GM23338 (cell line): ENCODE measurements around the gene IMPG2. TPM values are rescaled to one million over a fixed set of nuclear protein-coding genes. Genes with fewer than 3 reads are reported as not detected.

Source experiments
- ATAC-seq: fragments of 200-7000 bp; cut with Tn5 transposase; 3 replicates; pipeline ENCODE4 v1.9.1; 2020
- DNase-seq: peaks from one replicate; pipeline ENCODE4 v3.0.0-alpha.2; 2015; ENCODE audit warnings: low spot score
- H2AFZ ChIP-seq: fragments of 200-600 bp; sonication (generic); 2 replicates; pipeline ENCODE4 v1.8.0; 2016; ENCODE audit warnings: antibody characterized with exemption, mild to moderate bottlenecking, moderate library complexity
- H3F3A ChIP-seq: fragments of 200-600 bp; sonication (generic); replicated peaks from 2 replicates; pipeline ENCODE4 v1.8.0; 2017; ENCODE audit warnings: antibody characterized with exemption, mixed run types, low read depth
- H3K27ac ChIP-seq: fragments of 200-600 bp; sonication (generic); 2 replicates; pipeline ENCODE4 v1.6.1; 2016; ENCODE audit warnings: low read depth
- H3K27me3 ChIP-seq: fragments of 200-600 bp; sonication (generic); 2 replicates; pipeline ENCODE4 v1.8.0; 2016; ENCODE audit warnings: mild to moderate bottlenecking, mixed run types, moderate library complexity; ENCODE audit not compliant: insufficient read depth
- H3K36me3 ChIP-seq: fragments of 200-600 bp; sonication (generic); 2 replicates; pipeline ENCODE4 v1.8.0; 2016; ENCODE audit warnings: mild to moderate bottlenecking; ENCODE audit not compliant: insufficient read depth
- H3K4me1 ChIP-seq: fragments of 200-600 bp; sonication (generic); 2 replicates; pipeline ENCODE4 v1.8.0; 2016; ENCODE audit warnings: mild to moderate bottlenecking, moderate library complexity; ENCODE audit not compliant: insufficient read depth
- H3K4me2 ChIP-seq: fragments of 200-600 bp; sonication (generic); 2 replicates; pipeline ENCODE4 v1.7.1; 2017; ENCODE audit warnings: mixed run types
- H3K4me3 ChIP-seq: fragments of 200-600 bp; sonication (generic); 2 replicates; pipeline ENCODE4 v1.6.1; 2016; ENCODE audit warnings: mixed run types
- H3K79me2 ChIP-seq: fragments of 200-600 bp; sonication (generic); replicated peaks from 2 replicates; pipeline ENCODE4 v1.8.0; 2017; ENCODE audit warnings: mild to moderate bottlenecking; ENCODE audit not compliant: insufficient read depth
- H3K9me2 ChIP-seq: fragments of 200-600 bp; sonication (generic); 2 replicates; pipeline ENCODE4 v1.8.0; 2017; ENCODE audit not compliant: insufficient read depth
- H4K20me1 ChIP-seq: fragments of 200-600 bp; sonication (generic); replicated peaks from 2 replicates; pipeline ENCODE4 v1.8.0; 2017; ENCODE audit warnings: mild to moderate bottlenecking; ENCODE audit not compliant: insufficient read depth
- H3K27ac Mint-ChIP-seq: 2 replicates; pipeline ENCODE4 v1.8.0; 2020; ENCODE audit warnings: inconsistent platforms, mild to moderate bottlenecking, moderate library complexity, mixed read lengths
- H3K27me3 Mint-ChIP-seq: 3 replicates; pipeline ENCODE4 v1.8.0; 2022; ENCODE audit warnings: low read depth, mild to moderate bottlenecking, moderate library complexity, mixed read lengths, inconsistent platforms; ENCODE audit not compliant: insufficient read depth, poor library complexity
- H3K36me3 Mint-ChIP-seq: 3 replicates; pipeline ENCODE4 v1.8.0; 2021; ENCODE audit warnings: low read depth, mild to moderate bottlenecking, inconsistent platforms, moderate library complexity, mixed read lengths
- H3K4me1 Mint-ChIP-seq: 3 replicates; pipeline ENCODE4 v1.8.0; 2020; ENCODE audit warnings: mild to moderate bottlenecking, inconsistent platforms, mixed read lengths
- H3K4me3 Mint-ChIP-seq: 3 replicates; pipeline ENCODE4 v1.8.0; 2021; ENCODE audit warnings: moderate library complexity, mild to moderate bottlenecking, inconsistent platforms, mixed read lengths
- H3K9me3 Mint-ChIP-seq: 3 replicates; pipeline ENCODE4 v1.8.0; 2020; ENCODE audit warnings: moderate library complexity, mild to moderate bottlenecking, inconsistent platforms, mixed read lengths
- CREB1 ChIP-seq: fragments of 250-450 bp; sonication (Bioruptor Pico); IDR thresholded peaks from 2 replicates; pipeline ENCODE4 v1.5.0; 2020; ENCODE audit warnings: low read depth, mild to moderate bottlenecking, moderate library complexity
- EZH2 ChIP-seq: fragments of 200-600 bp; sonication (generic); IDR thresholded peaks from one replicate; pipeline ENCODE4 v1.8.0; 2017; ENCODE audit warnings: antibody characterized with exemption, mild to moderate bottlenecking, low read depth; ENCODE audit not compliant: unreplicated experiment
- EZH2phosphoT487 ChIP-seq: fragments of 200-600 bp; sonication (generic); IDR thresholded peaks from one replicate; pipeline ENCODE4 v1.8.1; 2018; ENCODE audit warnings: antibody characterized with exemption; ENCODE audit not compliant: unreplicated experiment
- JUNB ChIP-seq: IDR thresholded peaks from one replicate; pipeline ENCODE4 v1.6.1; 2016; ENCODE audit warnings: antibody characterized with exemption; ENCODE audit not compliant: unreplicated experiment
- NANOG ChIP-seq: IDR thresholded peaks from 2 replicates; pipeline ENCODE4 v1.6.1; 2016; ENCODE audit warnings: antibody characterized with exemption, borderline replicate concordance
- POLR2AphosphoS5 ChIP-seq: IDR thresholded peaks from 2 replicates; pipeline ENCODE4 v1.6.1; 2016; ENCODE audit warnings: antibody characterized with exemption, low read depth
- STAT1 ChIP-seq: IDR thresholded peaks from one replicate; pipeline ENCODE4 v1.6.1; 2016; ENCODE audit warnings: antibody characterized with exemption; ENCODE audit not compliant: unreplicated experiment
- ZNF114 ChIP-seq: fragments of 250-450 bp; sonication (Bioruptor Pico); IDR thresholded peaks from 2 replicates; pipeline ENCODE4 v1.5.0; 2020; ENCODE audit warnings: mild to moderate bottlenecking, moderate library complexity
- ZNF331 ChIP-seq: fragments of 250-450 bp; sonication (Bioruptor Pico); IDR thresholded peaks from 2 replicates; pipeline ENCODE4 v1.5.0; 2020; ENCODE audit warnings: low read depth, mild to moderate bottlenecking, moderate library complexity
- polyA plus RNA-seq: library from polyadenylated mRNA; unstranded; fragments of >200 nt; fragmentation: Nextera tagmentation; extraction: Ambion mirVana; gene quantifications from 2 replicates; pipeline ENCODE4 v1.2.1, GENCODE V29; 2016
- total RNA-seq: library from RNA; depleted of rRNA; stranded (reverse); fragments of >200 nt; shearing (Covaris generic); gene quantifications from 2 replicates; pipeline ENCODE4 v1.2.3, GENCODE V29; 2014
- TF ChIP-seq, protein P1 (sequence below): fragments of 250-450 bp; sonication (Bioruptor Pico); IDR thresholded peaks from 2 replicates; pipeline ENCODE4 v1.5.0; 2020; ENCODE audit warnings: mild to moderate bottlenecking, moderate library complexity
- TF ChIP-seq, protein P2 (sequence below): IDR thresholded peaks from 2 replicates; pipeline ENCODE4 v1.6.1; 2016; ENCODE audit warnings: antibody characterized with exemption
- TF ChIP-seq, protein P3 (sequence below): IDR thresholded peaks from one replicate; pipeline ENCODE4 v1.6.1; 2018; ENCODE audit warnings: antibody characterized with exemption; ENCODE audit not compliant: unreplicated experiment
- TF ChIP-seq, protein P4 (sequence below), 2 experiments: fragments of 200-600 bp in 1 of 2; sonication (generic) in 1 of 2; conservative IDR thresholded peaks; 2 replicates each; pipeline versions ENCODE4 v1.5.1 to v1.6.1; 2016 to 2017; ENCODE audit warnings: antibody characterized with exemption in 2 of 2, low read depth in 2 of 2, mild to moderate bottlenecking in 2 of 2, moderate library complexity in 1 of 2

Gene IMPG2
- total and polyA plus RNA-seq, 2 experiments from 2014 or later: not detected

DNA sequence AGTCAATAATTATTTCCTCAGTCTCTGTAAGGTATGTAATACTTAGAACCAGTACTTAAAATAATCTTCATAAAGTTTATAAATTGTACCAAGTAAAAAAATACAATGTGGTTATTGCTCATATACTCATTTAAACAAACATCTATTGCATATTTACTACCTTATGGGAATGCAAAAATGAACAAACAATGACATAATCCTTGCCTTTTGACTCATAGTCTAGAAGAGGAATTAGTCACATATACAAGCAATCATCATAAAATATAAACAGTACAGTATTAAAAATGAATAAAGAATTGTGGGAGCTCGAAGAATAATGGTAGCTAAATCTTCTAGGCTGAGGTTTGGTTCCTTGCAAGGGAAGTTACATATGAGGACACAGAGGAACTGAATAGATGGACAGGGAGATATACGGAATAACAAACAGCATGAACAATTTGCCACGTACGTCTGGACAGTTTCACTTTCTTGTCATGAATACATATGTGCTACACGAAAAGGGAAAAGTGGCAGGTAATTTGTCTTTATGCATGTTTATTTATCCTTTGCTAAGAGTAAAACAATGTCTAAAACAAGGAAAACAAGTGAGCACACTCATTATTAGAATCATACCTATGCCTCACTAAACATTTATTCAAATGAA lies 17.2 kb downstream of the IMPG2 start:
- no peaks in the 10 kb centered on the region for H3K4me1 ChIP-seq
- no peak overlapping the region for H3K27ac ChIP-seq
- no peaks in the 10 kb centered on the region for H3K9me2 ChIP-seq
- no peaks in the 10 kb centered on the region for H3K27me3 ChIP-seq
- DNase-seq: no peak
- H4K20me1 ChIP-seq: no peaks in the 10 kb centered on the region
- Mint-ChIP-seq H3K4me1 (no peaks in the 10 kb centered on the region), H3K4me3 (no peak overlapping the region), H3K9me3 (peaks cover 18% of the 10 kb centered on the region), H3K27me3 (peaks cover 3% of the 10 kb centered on the region), H3K36me3 (peaks cover 10% of the 10 kb centered on the region), H3K27ac (no peak overlapping the region)
- TF ChIP-seq ZNF114 (CRISPR knock-in tag) (no peak), EZH2phosphoT487 (no peak), STAT1 (no peak), POLR2AphosphoS5 (no peak), CREB1 (CRISPR knock-in tag) (no peak), ZNF331 (CRISPR knock-in tag) (no peak), EZH2 (no peak), NANOG (no peak), JUNB (no peak)
- TF ChIP-seq, protein P1, sequence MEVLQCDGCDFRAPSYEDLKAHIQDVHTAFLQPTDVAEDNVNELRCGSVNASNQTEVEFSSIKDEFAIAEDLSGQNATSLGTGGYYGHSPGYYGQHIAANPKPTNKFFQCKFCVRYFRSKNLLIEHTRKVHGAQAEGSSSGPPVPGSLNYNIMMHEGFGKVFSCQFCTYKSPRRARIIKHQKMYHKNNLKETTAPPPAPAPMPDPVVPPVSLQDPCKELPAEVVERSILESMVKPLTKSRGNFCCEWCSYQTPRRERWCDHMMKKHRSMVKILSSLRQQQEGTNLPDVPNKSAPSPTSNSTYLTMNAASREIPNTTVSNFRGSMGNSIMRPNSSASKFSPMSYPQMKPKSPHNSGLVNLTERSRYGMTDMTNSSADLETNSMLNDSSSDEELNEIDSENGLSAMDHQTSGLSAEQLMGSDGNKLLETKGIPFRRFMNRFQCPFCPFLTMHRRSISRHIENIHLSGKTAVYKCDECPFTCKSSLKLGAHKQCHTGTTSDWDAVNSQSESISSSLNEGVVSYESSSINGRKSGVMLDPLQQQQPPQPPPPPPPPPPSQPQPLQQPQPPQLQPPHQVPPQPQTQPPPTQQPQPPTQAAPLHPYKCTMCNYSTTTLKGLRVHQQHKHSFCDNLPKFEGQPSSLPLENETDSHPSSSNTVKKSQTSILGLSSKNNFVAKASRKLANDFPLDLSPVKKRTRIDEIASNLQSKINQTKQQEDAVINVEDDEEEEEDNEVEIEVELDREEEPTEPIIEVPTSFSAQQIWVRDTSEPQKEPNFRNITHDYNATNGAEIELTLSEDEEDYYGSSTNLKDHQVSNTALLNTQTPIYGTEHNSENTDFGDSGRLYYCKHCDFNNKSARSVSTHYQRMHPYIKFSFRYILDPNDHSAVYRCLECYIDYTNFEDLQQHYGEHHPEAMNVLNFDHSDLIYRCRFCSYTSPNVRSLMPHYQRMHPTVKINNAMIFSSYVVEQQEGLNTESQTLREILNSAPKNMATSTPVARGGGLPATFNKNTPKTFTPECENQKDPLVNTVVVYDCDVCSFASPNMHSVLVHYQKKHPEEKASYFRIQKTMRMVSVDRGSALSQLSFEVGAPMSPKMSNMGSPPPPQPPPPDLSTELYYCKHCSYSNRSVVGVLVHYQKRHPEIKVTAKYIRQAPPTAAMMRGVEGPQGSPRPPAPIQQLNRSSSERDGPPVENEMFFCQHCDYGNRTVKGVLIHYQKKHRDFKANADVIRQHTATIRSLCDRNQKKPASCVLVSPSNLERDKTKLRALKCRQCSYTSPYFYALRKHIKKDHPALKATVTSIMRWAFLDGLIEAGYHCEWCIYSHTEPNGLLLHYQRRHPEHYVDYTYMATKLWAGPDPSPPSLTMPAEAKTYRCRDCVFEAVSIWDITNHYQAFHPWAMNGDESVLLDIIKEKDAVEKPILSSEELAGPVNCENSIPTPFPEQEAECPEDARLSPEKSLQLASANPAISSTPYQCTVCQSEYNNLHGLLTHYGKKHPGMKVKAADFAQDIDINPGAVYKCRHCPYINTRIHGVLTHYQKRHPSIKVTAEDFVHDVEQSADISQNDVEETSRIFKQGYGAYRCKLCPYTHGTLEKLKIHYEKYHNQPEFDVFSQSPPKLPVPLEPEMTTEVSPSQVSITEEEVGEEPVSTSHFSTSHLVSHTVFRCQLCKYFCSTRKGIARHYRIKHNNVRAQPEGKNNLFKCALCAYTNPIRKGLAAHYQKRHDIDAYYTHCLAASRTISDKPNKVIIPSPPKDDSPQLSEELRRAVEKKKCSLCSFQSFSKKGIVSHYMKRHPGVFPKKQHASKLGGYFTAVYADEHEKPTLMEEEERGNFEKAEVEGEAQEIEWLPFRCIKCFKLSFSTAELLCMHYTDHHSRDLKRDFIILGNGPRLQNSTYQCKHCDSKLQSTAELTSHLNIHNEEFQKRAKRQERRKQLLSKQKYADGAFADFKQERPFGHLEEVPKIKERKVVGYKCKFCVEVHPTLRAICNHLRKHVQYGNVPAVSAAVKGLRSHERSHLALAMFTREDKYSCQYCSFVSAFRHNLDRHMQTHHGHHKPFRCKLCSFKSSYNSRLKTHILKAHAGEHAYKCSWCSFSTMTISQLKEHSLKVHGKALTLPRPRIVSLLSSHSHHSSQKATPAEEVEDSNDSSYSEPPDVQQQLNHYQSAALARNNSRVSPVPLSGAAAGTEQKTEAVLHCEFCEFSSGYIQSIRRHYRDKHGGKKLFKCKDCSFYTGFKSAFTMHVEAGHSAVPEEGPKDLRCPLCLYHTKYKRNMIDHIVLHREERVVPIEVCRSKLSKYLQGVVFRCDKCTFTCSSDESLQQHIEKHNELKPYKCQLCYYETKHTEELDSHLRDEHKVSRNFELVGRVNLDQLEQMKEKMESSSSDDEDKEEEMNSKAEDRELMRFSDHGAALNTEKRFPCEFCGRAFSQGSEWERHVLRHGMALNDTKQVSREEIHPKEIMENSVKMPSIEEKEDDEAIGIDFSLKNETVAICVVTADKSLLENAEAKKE (CRISPR knock-in tag): no peak
- TF ChIP-seq, protein P2, sequence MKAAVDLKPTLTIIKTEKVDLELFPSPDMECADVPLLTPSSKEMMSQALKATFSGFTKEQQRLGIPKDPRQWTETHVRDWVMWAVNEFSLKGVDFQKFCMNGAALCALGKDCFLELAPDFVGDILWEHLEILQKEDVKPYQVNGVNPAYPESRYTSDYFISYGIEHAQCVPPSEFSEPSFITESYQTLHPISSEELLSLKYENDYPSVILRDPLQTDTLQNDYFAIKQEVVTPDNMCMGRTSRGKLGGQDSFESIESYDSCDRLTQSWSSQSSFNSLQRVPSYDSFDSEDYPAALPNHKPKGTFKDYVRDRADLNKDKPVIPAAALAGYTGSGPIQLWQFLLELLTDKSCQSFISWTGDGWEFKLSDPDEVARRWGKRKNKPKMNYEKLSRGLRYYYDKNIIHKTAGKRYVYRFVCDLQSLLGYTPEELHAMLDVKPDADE: no peak
- TF ChIP-seq, protein P3, sequence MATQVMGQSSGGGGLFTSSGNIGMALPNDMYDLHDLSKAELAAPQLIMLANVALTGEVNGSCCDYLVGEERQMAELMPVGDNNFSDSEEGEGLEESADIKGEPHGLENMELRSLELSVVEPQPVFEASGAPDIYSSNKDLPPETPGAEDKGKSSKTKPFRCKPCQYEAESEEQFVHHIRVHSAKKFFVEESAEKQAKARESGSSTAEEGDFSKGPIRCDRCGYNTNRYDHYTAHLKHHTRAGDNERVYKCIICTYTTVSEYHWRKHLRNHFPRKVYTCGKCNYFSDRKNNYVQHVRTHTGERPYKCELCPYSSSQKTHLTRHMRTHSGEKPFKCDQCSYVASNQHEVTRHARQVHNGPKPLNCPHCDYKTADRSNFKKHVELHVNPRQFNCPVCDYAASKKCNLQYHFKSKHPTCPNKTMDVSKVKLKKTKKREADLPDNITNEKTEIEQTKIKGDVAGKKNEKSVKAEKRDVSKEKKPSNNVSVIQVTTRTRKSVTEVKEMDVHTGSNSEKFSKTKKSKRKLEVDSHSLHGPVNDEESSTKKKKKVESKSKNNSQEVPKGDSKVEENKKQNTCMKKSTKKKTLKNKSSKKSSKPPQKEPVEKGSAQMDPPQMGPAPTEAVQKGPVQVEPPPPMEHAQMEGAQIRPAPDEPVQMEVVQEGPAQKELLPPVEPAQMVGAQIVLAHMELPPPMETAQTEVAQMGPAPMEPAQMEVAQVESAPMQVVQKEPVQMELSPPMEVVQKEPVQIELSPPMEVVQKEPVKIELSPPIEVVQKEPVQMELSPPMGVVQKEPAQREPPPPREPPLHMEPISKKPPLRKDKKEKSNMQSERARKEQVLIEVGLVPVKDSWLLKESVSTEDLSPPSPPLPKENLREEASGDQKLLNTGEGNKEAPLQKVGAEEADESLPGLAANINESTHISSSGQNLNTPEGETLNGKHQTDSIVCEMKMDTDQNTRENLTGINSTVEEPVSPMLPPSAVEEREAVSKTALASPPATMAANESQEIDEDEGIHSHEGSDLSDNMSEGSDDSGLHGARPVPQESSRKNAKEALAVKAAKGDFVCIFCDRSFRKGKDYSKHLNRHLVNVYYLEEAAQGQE: no peak
- TF ChIP-seq, protein P4, sequence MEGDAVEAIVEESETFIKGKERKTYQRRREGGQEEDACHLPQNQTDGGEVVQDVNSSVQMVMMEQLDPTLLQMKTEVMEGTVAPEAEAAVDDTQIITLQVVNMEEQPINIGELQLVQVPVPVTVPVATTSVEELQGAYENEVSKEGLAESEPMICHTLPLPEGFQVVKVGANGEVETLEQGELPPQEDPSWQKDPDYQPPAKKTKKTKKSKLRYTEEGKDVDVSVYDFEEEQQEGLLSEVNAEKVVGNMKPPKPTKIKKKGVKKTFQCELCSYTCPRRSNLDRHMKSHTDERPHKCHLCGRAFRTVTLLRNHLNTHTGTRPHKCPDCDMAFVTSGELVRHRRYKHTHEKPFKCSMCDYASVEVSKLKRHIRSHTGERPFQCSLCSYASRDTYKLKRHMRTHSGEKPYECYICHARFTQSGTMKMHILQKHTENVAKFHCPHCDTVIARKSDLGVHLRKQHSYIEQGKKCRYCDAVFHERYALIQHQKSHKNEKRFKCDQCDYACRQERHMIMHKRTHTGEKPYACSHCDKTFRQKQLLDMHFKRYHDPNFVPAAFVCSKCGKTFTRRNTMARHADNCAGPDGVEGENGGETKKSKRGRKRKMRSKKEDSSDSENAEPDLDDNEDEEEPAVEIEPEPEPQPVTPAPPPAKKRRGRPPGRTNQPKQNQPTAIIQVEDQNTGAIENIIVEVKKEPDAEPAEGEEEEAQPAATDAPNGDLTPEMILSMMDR (conservative IDR thresholded peaks at IDR 0.05; ENCODE audit: low read depth in 2 of 2): no peak
- no peaks in the 10 kb centered on the region for H3K79me2 ChIP-seq
- no peak overlapping the region for H3K4me2 ChIP-seq
- H2AFZ ChIP-seq: no peak overlapping the region
- no peak overlapping the region for H3K4me3 ChIP-seq
- no peaks in the 10 kb centered on the region for H3F3A ChIP-seq
- no peaks in the 10 kb centered on the region for H3K36me3 ChIP-seq
- ATAC-seq: no peak
